Hippocampal formation (tissue), 2 donors: ENCODE measurements around the gene PEX14.

ENCODE experiments used
- DNase-seq, 2 donors: peaks; one replicate each; lab custom pipeline; 2025; lab: John Stamatoyannopoulos, UW

The PEX14 gene

GRCh38 chr1:10679496-10680220 is 204.9 kb downstream of the PEX14 start:
- no peak for DNase-seq
